ENCODE data around the gene AKT1.
"Not testable (repeated sequence)": the region's sequence is repeated elsewhere in the genome, so short reads cannot be mapped to it uniquely, and the experiment has no call there.

AKT1 gene

DNA sequence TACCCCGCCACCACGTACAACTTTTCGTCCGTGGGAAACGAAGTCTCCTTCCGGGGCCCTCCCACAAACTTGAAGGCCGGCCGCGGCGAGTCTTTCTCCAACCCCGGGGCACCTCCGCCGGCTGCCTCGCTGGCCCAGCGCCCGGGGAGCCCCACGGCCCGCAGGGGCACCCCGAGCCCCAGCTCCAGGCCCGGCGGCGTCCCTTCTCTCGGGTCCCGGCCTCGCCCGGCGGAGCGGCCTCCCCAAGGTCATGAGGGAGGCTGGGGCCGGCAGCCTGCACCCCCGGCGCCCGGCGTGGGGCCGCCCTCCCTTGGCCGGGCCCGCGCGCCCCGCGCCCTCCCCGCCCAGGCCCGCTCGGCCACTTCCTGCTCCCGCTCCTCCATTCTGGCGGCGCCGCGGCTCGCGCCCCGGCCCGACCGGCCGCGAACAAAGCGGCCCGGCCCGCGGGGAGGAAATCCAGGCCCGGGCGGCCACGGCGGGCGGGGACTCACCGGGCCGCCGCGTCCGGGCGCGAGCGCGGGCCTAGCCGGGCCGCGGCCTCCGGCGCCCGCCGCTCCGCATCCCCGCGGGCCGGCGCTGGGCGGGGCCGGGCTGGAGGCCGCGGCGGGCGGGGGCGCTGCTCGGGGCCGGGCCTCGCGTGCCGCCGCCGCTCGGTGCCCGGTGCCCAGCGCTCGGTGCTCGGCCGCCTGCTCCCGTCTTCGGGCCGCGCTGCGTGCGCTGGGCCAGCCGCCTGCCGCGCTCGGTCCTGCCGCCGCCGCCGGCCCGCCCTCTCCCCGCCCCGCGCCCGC lies at the start of gene AKT1:
Gene AKT1 (minus strand): TSS at position 756 of the 788 bp plus-strand sequence. CDS start 3,105 bp downstream, outside the sequence.
- DNase-seq (ENCODE audit: low read depth): peak; percentile 39
- TF ChIP-seq, protein P1, sequence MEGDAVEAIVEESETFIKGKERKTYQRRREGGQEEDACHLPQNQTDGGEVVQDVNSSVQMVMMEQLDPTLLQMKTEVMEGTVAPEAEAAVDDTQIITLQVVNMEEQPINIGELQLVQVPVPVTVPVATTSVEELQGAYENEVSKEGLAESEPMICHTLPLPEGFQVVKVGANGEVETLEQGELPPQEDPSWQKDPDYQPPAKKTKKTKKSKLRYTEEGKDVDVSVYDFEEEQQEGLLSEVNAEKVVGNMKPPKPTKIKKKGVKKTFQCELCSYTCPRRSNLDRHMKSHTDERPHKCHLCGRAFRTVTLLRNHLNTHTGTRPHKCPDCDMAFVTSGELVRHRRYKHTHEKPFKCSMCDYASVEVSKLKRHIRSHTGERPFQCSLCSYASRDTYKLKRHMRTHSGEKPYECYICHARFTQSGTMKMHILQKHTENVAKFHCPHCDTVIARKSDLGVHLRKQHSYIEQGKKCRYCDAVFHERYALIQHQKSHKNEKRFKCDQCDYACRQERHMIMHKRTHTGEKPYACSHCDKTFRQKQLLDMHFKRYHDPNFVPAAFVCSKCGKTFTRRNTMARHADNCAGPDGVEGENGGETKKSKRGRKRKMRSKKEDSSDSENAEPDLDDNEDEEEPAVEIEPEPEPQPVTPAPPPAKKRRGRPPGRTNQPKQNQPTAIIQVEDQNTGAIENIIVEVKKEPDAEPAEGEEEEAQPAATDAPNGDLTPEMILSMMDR (IDR thresholded peaks at IDR 0.05; ENCODE audit: insufficient read depth, low read depth, low read length, missing control alignments): no peak
- H3K4me3 ChIP-seq (ENCODE audit: low read depth, low read length): peak within 1 kb of the TSS; percentile 86

DNA sequence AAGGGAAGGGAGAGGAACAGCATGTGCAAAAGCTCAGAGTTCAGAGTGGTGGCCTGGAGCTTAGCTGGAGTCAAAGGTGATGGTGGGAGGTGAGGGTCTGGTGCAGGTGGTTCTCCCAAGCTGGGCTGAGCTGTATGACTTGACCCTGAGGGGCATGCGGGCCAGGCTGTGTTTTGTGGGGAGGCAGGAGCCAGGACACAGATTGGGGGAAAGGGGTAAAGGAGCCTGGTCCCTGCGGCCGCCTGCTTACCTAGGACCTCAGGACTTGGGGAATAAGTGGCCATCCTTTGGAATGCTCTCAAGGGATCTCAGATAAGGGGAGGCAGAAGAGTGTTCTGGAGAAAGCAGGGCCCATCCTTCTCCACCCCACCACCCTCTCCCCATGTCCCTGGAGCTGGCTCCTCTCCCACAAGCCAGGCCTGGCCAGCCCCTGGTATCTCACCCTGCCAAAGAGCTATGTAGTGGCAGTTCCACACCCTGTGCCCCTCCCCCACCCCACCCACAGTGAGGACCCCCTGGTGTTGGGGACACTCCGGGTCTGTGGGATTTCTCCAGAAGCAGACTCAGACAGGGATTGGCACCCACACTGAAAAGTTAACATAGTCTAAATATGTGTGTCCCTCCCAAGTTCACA lies 49.6 kb upstream of the AKT1 start:
- TF ChIP-seq, protein P1 (IDR thresholded peaks at IDR 0.05; ENCODE audit: insufficient read depth, low read depth, low read length, missing control alignments): no peak
- no peak for DNase-seq (ENCODE audit: low read depth)
- no peak overlapping the region for H3K4me3 ChIP-seq (ENCODE audit: low read depth, low read length)

DNA sequence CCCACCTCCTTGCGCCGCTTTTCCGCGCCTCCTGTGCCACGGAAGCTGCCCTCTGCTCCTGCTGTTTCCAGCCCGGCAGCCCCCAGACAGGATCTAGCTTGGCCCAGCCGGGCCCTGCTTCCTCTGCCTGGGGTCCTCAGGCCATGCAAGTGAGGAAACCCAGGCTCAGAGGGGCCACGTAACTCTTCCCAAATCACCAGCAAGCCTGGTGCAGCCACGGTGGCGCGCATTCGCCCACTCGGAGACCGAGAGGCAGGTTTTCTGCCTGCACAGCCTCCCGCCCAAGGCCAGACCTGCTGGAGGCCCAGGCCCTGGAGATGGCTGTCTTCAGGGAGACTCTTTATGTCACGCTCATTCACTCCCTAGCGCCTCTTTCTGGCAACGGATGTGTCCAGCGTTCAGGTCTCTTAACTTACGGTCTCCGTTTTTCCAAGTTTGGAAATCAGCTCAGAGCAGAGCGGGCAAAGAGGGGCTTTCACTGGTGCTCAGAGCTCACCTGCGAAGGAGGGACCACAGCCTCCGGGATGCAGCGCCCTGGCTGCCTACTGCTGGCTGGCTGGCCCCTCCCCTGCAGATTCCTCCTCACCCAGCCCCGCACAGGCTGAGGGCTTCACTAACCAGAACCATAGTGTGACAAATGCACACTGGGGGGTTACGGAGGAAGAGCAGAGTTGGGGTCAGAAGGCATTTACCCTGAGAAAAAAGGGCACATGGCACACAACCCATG lies 48.9 kb upstream of the AKT1 start:
- H3K4me3 ChIP-seq (ENCODE audit: low read depth, low read length): no peak overlapping the region
- DNase-seq (ENCODE audit: low read depth): no peak
- TF ChIP-seq, protein P1 (IDR thresholded peaks at IDR 0.05; ENCODE audit: insufficient read depth, low read depth, low read length, missing control alignments): no peak

DNA sequence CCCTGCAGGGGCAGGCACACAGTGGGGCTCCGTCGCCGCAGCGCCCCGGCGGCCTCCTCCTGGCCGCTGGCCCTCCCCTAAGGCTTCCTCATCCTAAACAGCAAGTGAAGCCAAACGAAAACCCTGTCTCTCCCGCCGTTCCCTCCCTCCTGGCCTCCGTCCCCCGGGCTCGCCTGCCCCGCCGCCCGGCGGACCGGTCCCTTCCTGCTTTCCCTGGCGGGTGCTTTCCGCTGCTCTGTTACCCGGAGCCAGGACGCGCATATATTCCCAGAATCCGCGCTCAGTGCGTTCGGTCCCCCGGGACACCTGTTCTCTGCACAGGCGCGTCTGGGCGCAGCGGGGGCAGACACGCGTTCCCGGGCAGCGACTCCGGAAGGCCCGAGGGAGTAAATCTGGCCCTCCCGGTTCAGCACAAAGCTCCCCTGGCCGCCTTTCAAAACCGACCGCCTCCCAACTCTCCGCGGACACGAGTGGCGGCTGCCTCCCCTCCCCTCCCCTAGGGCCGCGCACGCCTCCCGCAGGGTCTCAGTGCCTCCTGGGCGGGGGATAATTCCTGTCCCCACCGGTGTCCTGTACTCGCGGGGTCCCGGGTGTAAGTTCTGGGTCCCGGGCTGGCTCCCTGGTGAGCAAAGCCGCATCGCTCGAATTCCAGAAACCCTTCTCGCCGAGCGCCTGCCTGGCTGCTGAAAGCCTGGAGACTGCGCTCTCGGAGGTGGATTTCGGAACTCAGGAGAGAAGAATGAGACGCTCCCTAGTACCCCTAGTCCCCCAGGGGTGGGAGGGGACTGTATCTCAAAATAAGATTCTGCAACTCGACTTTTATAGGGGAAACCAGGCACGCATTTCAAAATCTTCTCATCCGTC lies 48.1 kb upstream of the AKT1 start:
- DNase-seq (ENCODE audit: low read depth): no peak
- H3K4me3 ChIP-seq (ENCODE audit: low read depth, low read length): no peak overlapping the region
- TF ChIP-seq, protein P1 (IDR thresholded peaks at IDR 0.05; ENCODE audit: insufficient read depth, low read depth, low read length, missing control alignments): no peak

DNA sequence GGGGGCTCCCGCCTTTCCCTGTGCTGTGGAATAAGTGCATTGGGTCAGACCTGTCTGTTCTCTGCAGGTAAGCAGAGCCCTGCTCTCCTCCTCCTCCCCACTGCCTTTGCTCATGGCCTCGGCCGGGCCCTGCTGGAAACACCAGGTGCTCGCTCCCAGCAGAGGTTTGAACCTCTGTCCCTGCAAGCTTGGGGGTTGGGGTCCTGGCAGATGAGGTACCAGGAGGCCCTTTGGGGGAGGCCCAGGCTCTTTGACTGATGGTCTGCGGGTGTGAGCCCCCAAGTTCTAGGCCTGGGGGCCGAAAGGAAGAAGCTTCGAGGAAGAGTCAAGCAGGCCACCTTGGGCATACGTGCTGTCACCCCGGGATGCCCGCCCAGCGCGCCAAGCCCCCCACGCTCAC lies 47.5 kb upstream of the AKT1 start:
- DNase-seq (ENCODE audit: low read depth): no peak
- TF ChIP-seq, protein P1 (IDR thresholded peaks at IDR 0.05; ENCODE audit: insufficient read depth, low read depth, low read length, missing control alignments): no peak
- H3K4me3 ChIP-seq (ENCODE audit: low read depth, low read length): no peak overlapping the region

DNA sequence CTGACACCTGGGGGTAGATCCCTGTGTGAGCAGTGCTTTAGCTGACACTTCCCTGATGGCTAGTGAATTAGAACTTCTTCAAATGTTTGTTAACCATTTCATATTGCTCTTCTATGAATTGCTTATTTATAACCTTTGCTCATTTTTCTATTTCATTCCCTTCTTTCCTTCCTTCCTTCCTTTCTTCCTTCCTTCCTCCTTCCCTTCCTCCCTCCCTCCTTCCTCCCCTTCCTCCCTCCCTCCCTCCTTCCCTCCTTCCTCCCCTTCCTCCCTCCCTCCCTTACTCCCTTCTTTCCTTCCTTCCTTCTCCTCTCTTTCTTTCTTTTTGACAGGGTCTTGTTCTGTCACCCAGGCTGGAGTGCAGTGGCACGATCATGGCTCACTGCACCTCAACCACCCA lies 46.2 kb upstream of the AKT1 start:
- DNase-seq (ENCODE audit: low read depth): no peak
- TF ChIP-seq, protein P1 (IDR thresholded peaks at IDR 0.05; ENCODE audit: insufficient read depth, low read depth, low read length, missing control alignments): no peak
- no peak overlapping the region for H3K4me3 ChIP-seq (ENCODE audit: low read depth, low read length)

DNA sequence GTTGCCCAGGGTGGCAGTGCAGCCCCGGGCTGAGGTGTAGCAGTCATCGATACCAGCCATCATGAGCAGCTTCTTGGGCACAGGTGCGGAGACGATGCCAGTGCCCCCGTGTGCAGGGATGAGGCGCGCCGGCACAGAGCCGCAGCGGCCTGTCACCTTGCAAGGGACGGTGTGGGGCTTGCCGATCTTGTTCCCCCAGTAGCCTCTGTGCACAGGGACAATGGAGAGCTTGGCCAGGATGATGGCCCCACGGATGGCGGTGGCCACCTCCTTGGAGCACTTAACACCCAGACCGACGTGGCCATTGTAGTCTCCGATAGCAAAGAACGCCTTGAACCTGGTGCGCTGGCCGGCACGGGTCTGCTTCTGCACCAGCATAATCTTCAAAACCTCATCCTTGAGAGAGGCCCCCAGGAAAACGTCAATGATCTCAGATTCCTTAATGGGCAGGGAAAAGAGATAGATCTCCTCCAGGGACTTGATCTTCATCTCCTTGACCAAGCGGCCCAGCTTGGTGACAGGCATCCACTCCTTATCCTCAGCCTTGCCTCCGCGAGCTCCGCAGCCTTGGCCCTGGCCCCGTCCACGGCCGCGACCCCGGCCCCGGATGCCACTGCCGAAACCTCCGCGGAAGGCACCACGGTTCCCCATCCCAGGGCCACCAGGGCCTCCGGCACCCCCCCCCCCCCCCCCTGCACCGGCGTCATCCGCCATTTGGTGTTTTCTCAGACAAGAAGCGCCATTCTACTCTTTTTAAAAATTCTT lies 40.8 kb upstream of the AKT1 start:
- DNase-seq (ENCODE audit: low read depth); H3K4me3 ChIP-seq (ENCODE audit: low read depth, low read length): not testable (repeated sequence)
